Measurements from ENCODE around the gene ADPRS.

ADPRS gene

DNA sequence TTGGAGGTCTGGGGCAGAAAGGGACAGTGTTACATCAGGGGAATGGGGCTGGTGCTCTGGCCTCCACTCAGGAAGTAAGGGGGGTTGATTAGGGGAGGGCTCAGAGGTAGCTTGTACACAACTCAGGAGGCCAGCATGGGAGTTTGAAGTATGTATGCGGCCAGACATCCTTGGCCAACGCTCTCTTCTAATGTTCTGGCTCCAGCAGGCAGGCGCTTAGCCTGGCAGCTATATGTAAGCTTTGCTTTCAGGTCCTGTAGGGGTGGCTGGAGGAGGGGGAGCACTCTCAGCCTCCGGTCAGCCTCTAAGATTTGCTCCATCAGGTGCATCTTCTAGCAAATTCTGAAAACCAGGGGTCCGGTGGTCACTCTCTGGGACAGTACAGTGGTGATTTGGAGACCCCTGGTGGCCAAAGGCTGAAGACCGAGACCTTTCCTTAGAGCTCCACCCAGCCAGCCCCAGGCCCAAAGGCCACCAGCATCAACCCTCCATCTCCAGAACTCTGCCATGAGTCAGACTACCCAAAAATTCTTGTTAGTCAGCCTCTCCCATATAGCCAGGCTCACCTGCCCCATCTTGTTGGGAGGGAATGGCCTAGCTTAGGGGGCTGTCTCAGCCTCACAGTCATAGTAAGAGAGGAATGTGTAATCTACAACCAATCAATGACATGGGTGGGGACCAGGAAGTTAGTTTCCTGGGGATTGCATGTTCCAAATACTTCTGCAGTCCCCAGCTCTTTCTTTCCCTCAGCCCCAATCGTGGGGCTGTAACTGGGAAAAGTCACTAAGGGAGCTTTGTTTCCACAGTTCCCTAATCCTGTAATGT is 46.0 kb downstream of the ADPRS start:
- DNase-seq: no peak

GRCh38 chr1:36135330-36135667 is 46.6 kb downstream of the ADPRS start:
- no peak for DNase-seq

DNA sequence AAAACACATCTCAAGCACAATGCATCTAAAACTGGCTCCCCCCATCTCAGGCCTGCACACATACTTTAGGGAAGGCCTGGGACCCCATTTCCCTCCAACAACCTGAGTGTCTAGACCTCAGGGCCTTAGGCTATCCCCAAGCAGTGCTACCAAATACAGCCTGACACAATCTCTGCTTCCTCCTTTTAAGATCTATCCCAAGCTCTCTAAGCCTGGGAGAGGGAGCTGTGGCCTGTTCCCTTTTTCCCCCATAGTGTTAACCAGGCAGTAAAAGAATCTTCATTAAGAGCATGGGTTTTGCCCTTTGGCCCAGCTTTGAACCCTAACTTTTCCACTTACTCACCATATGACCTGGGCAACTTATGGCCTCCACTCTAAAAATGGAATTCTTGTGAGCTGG is 47.1 kb downstream of the ADPRS start:
- no peak for DNase-seq

DNA sequence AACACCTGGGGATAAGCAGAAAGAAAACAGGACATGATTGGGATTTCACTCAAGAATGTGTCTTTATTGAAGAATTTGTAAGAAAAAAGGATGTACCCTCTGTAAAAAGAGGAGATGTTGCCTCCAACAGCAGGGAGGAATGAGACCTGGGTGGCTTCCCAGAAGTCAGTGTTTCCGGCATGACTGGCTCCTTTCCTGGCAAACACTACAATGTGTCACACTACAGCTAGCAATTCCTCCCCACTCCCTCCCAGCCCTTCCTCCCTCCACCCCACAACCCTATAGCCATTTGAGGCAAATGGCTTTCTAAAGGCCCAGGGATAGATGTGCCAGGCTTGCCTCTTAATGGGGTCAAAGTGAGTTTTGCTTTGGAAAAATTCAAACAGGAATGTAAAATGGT is 47.8 kb downstream of the ADPRS start:
- DNase-seq: no peak

DNA sequence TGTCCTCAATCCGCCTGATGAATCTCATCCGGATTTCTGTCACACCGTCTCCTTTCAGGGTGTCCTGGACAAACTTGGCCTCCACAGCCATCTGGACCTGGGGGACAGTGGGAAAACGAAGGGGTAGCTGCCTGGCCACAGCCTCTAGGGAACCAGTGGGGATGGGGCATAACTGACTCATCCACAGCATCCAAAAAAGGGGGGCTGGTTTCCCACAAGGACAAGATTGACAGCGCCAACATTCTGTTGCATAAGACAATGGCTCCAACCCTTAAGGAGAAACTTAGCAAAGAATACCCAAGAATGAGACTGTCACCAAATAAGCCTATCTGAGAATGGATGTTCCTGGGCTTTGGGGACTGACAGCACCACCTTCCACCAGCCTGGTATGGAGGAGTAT is 48.5 kb downstream of the ADPRS start:
- no peak for DNase-seq

GRCh38 chr1:36137776-36138175 is 49.1 kb downstream of the ADPRS start:
- DNase-seq: no peak

- DNase-seq: no peak
Measured at GRCh38 chr1:36139521-36139920, 50.8 kb downstream of the ADPRS start.

- no peak for DNase-seq
Measured at GRCh38 chr1:36142121-36142520, 53.4 kb downstream of the ADPRS start.

DNA sequence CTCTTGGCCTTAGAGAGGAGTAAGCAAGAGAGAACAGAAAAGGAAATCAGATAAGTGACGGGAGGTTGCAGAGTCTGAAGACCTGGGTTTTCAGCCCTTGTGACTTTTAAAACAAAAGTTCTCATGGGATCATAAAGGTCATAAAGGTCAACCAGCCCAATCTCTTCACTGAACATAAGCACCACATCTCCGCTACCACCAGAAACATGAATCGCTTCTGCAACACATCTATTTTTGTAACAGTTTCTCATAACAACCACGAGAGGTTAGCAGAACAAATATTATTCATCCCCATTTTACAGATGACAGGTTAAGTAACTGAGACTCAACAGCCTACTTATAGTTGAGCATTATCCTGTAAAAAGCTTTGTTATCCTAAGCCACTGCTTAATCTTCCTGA is 54.7 kb downstream of the ADPRS start:
- DNase-seq: no peak
